Panc1 (cell line): ENCODE data around the gene MADCAM1. TPM values are rescaled to one million over a fixed set of nuclear protein-coding genes. Genes with fewer than 3 reads are reported as not detected.

Experiments used
- ATAC-seq: fragments of 200-7000 bp; cut with Tn5 transposase; 2 replicates; pipeline ENCODE4 v1.9.1; 2020; ENCODE audit warnings: mild to moderate bottlenecking, moderate library complexity
- BruUV-seq: library from RNA; stranded (reverse); fragments of 400-500 nt; replicated peaks from 2 replicates; lab custom pipeline; 2021; lab: Mats Ljungman, UMichigan
- CTCF ChIA-PET: fragments of 300-600 bp; sonication (Branson Sonifier 250); formaldehyde crosslinking; loops from one replicate; lab custom pipeline; 2022; ENCODE audit warnings: antibody characterized with exemption; lab: Charles Lee
- POLR2A ChIA-PET: fragments of 300-600 bp; sonication (Branson Sonifier 250); formaldehyde crosslinking; loops from one replicate; lab custom pipeline; 2022; ENCODE audit warnings: antibody characterized with exemption; lab: Charles Lee
- DNase-seq: peaks from one replicate; pipeline ENCODE4 v3.0.0-alpha.2; 2010; ENCODE audit warnings: low read depth, low spot score
- H3K27ac ChIP-seq: 2 replicates; pipeline ENCODE4 v1.5.1; 2011; ENCODE audit warnings: mild to moderate bottlenecking, low read length, inconsistent platforms
- H3K27me3 ChIP-seq: fragments of 200-500 bp; sonication (Bioruptor generic); 2 replicates; pipeline ENCODE4 v1.6.0; 2014; ENCODE audit warnings: low read length, inconsistent platforms; ENCODE audit not compliant: control insufficient read depth, insufficient read depth
- H3K36me3 ChIP-seq: fragments of 200-500 bp; sonication (Bioruptor generic); 2 replicates; pipeline ENCODE4 v1.5.1; 2014; ENCODE audit warnings: inconsistent platforms, mild to moderate bottlenecking, low read length, moderate library complexity; ENCODE audit not compliant: control insufficient read depth, insufficient read depth
- H3K4me1 ChIP-seq: 2 replicates; pipeline ENCODE4 v1.5.1; 2011; ENCODE audit warnings: inconsistent platforms, mild to moderate bottlenecking, low read length, moderate library complexity; ENCODE audit not compliant: control insufficient read depth, insufficient read depth
- H3K4me3 ChIP-seq, 2 experiments: 2 replicates each; pipeline ENCODE4 v1.5.1; 2011 to 2012; ENCODE audit warnings: low read depth in 2 of 2, low read length in 2 of 2, mild to moderate bottlenecking in 2 of 2, inconsistent platforms in 1 of 2, moderate library complexity in 1 of 2
- H3K9me3 ChIP-seq: fragments of 200-500 bp; sonication (Bioruptor generic); 2 replicates; pipeline ENCODE4 v1.5.1; 2014; ENCODE audit warnings: low read depth, mild to moderate bottlenecking, inconsistent platforms, low read length, moderate library complexity; ENCODE audit not compliant: control insufficient read depth, insufficient read depth
- POLR2AphosphoS5 ChIP-seq: IDR thresholded peaks from 2 replicates; pipeline ENCODE4 v1.6.1; 2012; ENCODE audit warnings: mild to moderate bottlenecking, low read depth, low read length, moderate library complexity
- SIN3A ChIP-seq: IDR thresholded peaks from 2 replicates; pipeline ENCODE4 v1.6.1; 2012; ENCODE audit warnings: low read depth, mild to moderate bottlenecking, low read length, moderate library complexity, borderline replicate concordance; ENCODE audit not compliant: insufficient read depth
- TCF7L2 ChIP-seq: IDR thresholded peaks from 2 replicates; pipeline ENCODE4 v1.6.1; 2011; ENCODE audit warnings: mild to moderate bottlenecking, low read depth, low read length, inconsistent platforms
- in situ Hi-C: cut with HindIII; loops from 2 replicates; pipeline ENCODE4 v1.10.0; 2016; ENCODE audit warnings: low sequenced_read_pairs, low pct_unique_long_range_greater_than_20kb
- intact Hi-C: fragments of 100-400 bp; cut with micrococcal nuclease; formaldehyde crosslinking; loops from one replicate; pipeline ENCODE4 v1.10.0; 2022; ENCODE audit not compliant: unreplicated experiment
- total RNA-seq: library from RNA; stranded (reverse); gene quantifications from one replicate; pipeline ENCODE4 v1.2.1, GENCODE V29; 2021; ENCODE audit not compliant: unreplicated experiment
- TF ChIP-seq, protein P1 (sequence below): fragments of 450-650 bp; IDR thresholded peaks from 2 replicates; pipeline ENCODE4 v1.5.1; 2017; ENCODE audit warnings: mild to moderate bottlenecking
- TF ChIP-seq, protein P2 (sequence below), 2 experiments: IDR thresholded peaks; 2 replicates each; pipeline ENCODE4 v1.6.1; 2011 to 2012; ENCODE audit warnings: low read depth in 2 of 2, control low read depth in 1 of 2, low read length in 1 of 2, mild to moderate bottlenecking in 1 of 2, moderate library complexity in 1 of 2; ENCODE audit not compliant: insufficient read depth in 1 of 2

The MADCAM1 gene
- total RNA-seq, 1 experiment from 2014 or later, result 0.54 TPM

DNA sequence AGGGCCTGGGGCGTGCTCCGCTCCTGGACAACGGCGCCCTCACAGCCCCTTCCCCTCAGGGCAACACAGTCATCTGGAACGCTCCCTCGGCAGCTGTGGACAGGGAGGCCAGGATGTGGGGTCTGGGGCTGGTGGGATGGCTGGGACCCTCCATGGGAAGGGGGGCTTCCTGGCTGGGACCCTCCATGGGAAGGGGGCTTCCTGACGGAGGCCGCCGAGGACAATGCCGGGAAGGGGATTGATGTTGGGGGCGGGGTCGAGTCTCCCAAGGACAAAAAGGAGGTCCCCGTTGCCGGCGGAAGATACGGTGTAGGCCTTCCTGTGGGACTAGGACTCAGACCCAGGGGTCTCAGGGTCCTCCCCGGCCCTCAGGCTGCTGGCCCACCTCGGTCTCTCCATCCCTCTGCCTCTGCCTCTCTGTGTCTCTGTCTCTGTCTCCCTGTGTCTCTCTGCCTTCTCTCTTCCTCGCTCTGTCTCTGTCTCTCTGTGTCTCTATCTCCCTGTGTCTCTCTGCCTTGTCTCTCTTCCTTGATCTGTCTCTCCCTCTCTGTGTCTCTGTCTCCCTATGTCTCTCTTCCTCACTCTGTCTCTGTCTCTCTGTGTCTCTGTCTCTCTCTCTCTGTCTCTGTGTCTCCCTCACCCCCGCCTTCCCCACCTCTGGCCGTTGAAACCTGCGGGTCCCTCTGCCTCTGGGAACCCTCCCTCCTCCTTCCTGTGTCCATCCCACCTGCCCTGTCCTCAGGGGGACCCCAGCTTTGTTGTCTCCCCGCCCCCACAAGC, 2.7 kb upstream of the MADCAM1 start:
- Histone ChIP-seq H3K27ac (peak overlapping the region; percentile 69), H3K9me3 (no peaks in the 10 kb centered on the region), H3K4me1 (peaks cover 10% of the 10 kb centered on the region), H3K36me3 (no peaks in the 10 kb centered on the region; the same call in 1 of the 2 replicates), H3K4me3 (no peak overlapping the region), H3K27me3 (no peaks in the 10 kb centered on the region)
- ChIA-PET CTCF (no interaction called here), POLR2A (no interaction called here)
- intact Hi-C loops (no loop called here), in situ Hi-C loops (no loop called here)
- no peak for DNase-seq
- no peak for ATAC-seq
- TF ChIP-seq, protein P1, sequence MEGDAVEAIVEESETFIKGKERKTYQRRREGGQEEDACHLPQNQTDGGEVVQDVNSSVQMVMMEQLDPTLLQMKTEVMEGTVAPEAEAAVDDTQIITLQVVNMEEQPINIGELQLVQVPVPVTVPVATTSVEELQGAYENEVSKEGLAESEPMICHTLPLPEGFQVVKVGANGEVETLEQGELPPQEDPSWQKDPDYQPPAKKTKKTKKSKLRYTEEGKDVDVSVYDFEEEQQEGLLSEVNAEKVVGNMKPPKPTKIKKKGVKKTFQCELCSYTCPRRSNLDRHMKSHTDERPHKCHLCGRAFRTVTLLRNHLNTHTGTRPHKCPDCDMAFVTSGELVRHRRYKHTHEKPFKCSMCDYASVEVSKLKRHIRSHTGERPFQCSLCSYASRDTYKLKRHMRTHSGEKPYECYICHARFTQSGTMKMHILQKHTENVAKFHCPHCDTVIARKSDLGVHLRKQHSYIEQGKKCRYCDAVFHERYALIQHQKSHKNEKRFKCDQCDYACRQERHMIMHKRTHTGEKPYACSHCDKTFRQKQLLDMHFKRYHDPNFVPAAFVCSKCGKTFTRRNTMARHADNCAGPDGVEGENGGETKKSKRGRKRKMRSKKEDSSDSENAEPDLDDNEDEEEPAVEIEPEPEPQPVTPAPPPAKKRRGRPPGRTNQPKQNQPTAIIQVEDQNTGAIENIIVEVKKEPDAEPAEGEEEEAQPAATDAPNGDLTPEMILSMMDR, result no peak
- TF ChIP-seq SIN3A (no peak), TCF7L2 (no peak), POLR2AphosphoS5 (no peak)
- TF ChIP-seq, protein P2, sequence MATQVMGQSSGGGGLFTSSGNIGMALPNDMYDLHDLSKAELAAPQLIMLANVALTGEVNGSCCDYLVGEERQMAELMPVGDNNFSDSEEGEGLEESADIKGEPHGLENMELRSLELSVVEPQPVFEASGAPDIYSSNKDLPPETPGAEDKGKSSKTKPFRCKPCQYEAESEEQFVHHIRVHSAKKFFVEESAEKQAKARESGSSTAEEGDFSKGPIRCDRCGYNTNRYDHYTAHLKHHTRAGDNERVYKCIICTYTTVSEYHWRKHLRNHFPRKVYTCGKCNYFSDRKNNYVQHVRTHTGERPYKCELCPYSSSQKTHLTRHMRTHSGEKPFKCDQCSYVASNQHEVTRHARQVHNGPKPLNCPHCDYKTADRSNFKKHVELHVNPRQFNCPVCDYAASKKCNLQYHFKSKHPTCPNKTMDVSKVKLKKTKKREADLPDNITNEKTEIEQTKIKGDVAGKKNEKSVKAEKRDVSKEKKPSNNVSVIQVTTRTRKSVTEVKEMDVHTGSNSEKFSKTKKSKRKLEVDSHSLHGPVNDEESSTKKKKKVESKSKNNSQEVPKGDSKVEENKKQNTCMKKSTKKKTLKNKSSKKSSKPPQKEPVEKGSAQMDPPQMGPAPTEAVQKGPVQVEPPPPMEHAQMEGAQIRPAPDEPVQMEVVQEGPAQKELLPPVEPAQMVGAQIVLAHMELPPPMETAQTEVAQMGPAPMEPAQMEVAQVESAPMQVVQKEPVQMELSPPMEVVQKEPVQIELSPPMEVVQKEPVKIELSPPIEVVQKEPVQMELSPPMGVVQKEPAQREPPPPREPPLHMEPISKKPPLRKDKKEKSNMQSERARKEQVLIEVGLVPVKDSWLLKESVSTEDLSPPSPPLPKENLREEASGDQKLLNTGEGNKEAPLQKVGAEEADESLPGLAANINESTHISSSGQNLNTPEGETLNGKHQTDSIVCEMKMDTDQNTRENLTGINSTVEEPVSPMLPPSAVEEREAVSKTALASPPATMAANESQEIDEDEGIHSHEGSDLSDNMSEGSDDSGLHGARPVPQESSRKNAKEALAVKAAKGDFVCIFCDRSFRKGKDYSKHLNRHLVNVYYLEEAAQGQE (IDR thresholded peaks at IDR 0.05; ENCODE audit: insufficient read depth in 1 of 2, low read depth in 2 of 2, low read length in 1 of 2), result no peak
- BruUV-seq, result no TSS peak

- DNase-seq (no peak), ATAC-seq (0 out of 2 replicates have a peak, but pooled peaks have one; percentile 14)
- intact Hi-C loops, result no loop called here
- TF ChIP-seq TCF7L2, result no peak
- TF ChIP-seq, protein P2 (IDR thresholded peaks at IDR 0.05; ENCODE audit: insufficient read depth in 1 of 2, low read depth in 2 of 2, low read length in 1 of 2), result no peak
- TF ChIP-seq, protein P1, result no peak
- no peak for TF ChIP-seq SIN3A
- no peak for TF ChIP-seq POLR2AphosphoS5
- no peaks in the 10 kb centered on the region for H3K36me3 ChIP-seq
- H3K4me3 ChIP-seq, result no peak overlapping the region
- peak overlapping the region; percentile 69 for H3K27ac ChIP-seq
- no TSS peak for BruUV-seq
- POLR2A ChIA-PET, result no interaction called here
- in situ Hi-C loops, result no loop called here
- no peaks in the 10 kb centered on the region for H3K27me3 ChIP-seq
- H3K4me1 ChIP-seq, result peaks cover 10% of the 10 kb centered on the region
- no peaks in the 10 kb centered on the region for H3K9me3 ChIP-seq
- CTCF ChIA-PET, result interaction anchor here (0.6 to 1.2 kb wide), 2 partner anchors 12 to 52 kb away, joined by 3 to 6 read pairs; no protein-coding TSS in a partner anchor
Observed at GRCh38 chr19:494171-495080, 1.9 kb upstream of the MADCAM1 start.
